H1 (cell line): ENCODE data around the gene MMEL1.

Experiments used
- BRCA1 ChIP-seq: IDR thresholded peaks from 2 replicates; pipeline ENCODE4 v1.6.1; 2012; ENCODE audit warnings: low read depth, low read length, improper control_type of control experiment
- CTCF ChIP-seq, 3 experiments: IDR thresholded peaks; 1 replicate in 2 of 3; 2 replicates in 1 of 3; pipeline versions ENCODE4 v1.5.1 to v1.6.1; 2011; ENCODE audit warnings: low read length in 3 of 3, mild to moderate bottlenecking in 3 of 3, inconsistent platforms in 2 of 3, low read depth in 1 of 3, moderate library complexity in 1 of 3; ENCODE audit not compliant: insufficient read depth in 1 of 3; ENCODE audit errors: control extremely low read depth in 1 of 3
- KDM5A ChIP-seq: fragments of 200-600 bp; IDR thresholded peaks from 2 replicates; pipeline ENCODE4 v1.7.1; 2012; ENCODE audit warnings: mild to moderate bottlenecking, low read length, inconsistent platforms, mixed read lengths
- PHF8 ChIP-seq: fragments of 200-600 bp; sonication (generic); conservative IDR thresholded peaks from 2 replicates; pipeline ENCODE4 v1.7.1; 2012; ENCODE audit warnings: low read depth, mild to moderate bottlenecking, inconsistent platforms, low read length, moderate library complexity
- RNF2 ChIP-seq: fragments of 200-900, 300-1000 bp; sonication (generic); IDR thresholded peaks from 2 replicates; pipeline ENCODE4 v1.7.1; 2016; ENCODE audit warnings: borderline replicate concordance, low read depth, mild to moderate bottlenecking, antibody characterized with exemption, low read length; ENCODE audit not compliant: poor library complexity, severe bottlenecking; ENCODE audit errors: missing control alignments
- SIRT6 ChIP-seq: IDR thresholded peaks from one replicate; pipeline ENCODE4 v1.7.1; 2012; ENCODE audit warnings: low read length, inconsistent platforms
- YY1 ChIP-seq: IDR thresholded peaks from 2 replicates; pipeline ENCODE4 v1.6.1; 2011; ENCODE audit warnings: low read depth, mild to moderate bottlenecking, low read length
- ZNF274 ChIP-seq: IDR thresholded peaks from 2 replicates; pipeline ENCODE4 v1.7.0; 2012; ENCODE audit warnings: low read length, borderline replicate concordance; ENCODE audit errors: extremely low read depth

- no peak for TF ChIP-seq YY1
- no peak for TF ChIP-seq ZNF274
- no peak for TF ChIP-seq RNF2
- no peak for TF ChIP-seq BRCA1
- no peak for TF ChIP-seq KDM5A
- no peak for TF ChIP-seq SIRT6
- no peak for TF ChIP-seq CTCF (IDR thresholded peaks at IDR 0.05; ENCODE audit: control extremely low read depth in 1 of 3, insufficient read depth in 1 of 3, low read depth in 1 of 3, low read length in 3 of 3)
- no peak for TF ChIP-seq PHF8
Observed at GRCh38 chr1:2627746-2628145, 5.1 kb downstream of the MMEL1 start.
